Rectal smooth muscle tissue (tissue), 1 donor: ENCODE measurements around the gene SND1.

Source experiments
- H3K27ac ChIP-seq: one replicate; pipeline ENCODE4 v1.7.0; 2013; ENCODE audit warnings: low read depth, low read length, inconsistent platforms
- H3K27me3 ChIP-seq: one replicate; pipeline ENCODE4 v1.7.0; 2013; ENCODE audit warnings: low read length; ENCODE audit not compliant: control insufficient read depth, insufficient read depth
- H3K36me3 ChIP-seq: one replicate; pipeline ENCODE4 v1.7.0; 2013; ENCODE audit warnings: low read length; ENCODE audit not compliant: control insufficient read depth, insufficient read depth
- H3K4me1 ChIP-seq: one replicate; pipeline ENCODE4 v1.7.0; 2013; ENCODE audit warnings: low read length; ENCODE audit not compliant: control insufficient read depth, insufficient read depth
- H3K4me3 ChIP-seq: one replicate; pipeline ENCODE4 v1.7.0; 2013; ENCODE audit warnings: low read length
- H3K9ac ChIP-seq: one replicate; pipeline ENCODE4 v1.7.0; 2013; ENCODE audit warnings: low read length

Gene SND1

GRCh38 chr7:127678337-127678736 is 26.3 kb downstream of the SND1 start:
- H3K9ac ChIP-seq = no peak overlapping the region
- H3K36me3 ChIP-seq = no peaks in the 10 kb centered on the region
- H3K27ac ChIP-seq = no peak overlapping the region

GRCh38 chr7:127678947-127679346 is 27.0 kb downstream of the SND1 start:
- H3K27ac ChIP-seq = no peak overlapping the region

More at GRCh38 chr7:127678337-127678736, 26.3 kb downstream of the SND1 start:
- H3K4me3 ChIP-seq = no peak overlapping the region
- H3K27me3 ChIP-seq = no peaks in the 10 kb centered on the region
- H3K4me1 ChIP-seq = peaks cover 2% of the 10 kb centered on the region

GRCh38 chr7:127680983-127681382 is 29.0 kb downstream of the SND1 start:
- no peak overlapping the region for H3K9ac ChIP-seq
- peaks cover 2% of the 10 kb centered on the region for H3K4me1 ChIP-seq
- no peaks in the 10 kb centered on the region for H3K27me3 ChIP-seq
- H3K36me3 ChIP-seq = no peaks in the 10 kb centered on the region
- no peak overlapping the region for H3K4me3 ChIP-seq
- no peak overlapping the region for H3K27ac ChIP-seq

More at GRCh38 chr7:127678947-127679346, 27.0 kb downstream of the SND1 start:
- Histone ChIP-seq H3K36me3 (no peaks in the 10 kb centered on the region), H3K4me3 (no peak overlapping the region), H3K4me1 (peaks cover 2% of the 10 kb centered on the region), H3K9ac (no peak overlapping the region), H3K27me3 (no peaks in the 10 kb centered on the region)

GRCh38 chr7:127682140-127682539 is 30.1 kb downstream of the SND1 start:
- Histone ChIP-seq H3K4me1 (peaks cover 2% of the 10 kb centered on the region), H3K4me3 (no peak overlapping the region), H3K27ac (no peak overlapping the region), H3K36me3 (no peaks in the 10 kb centered on the region), H3K27me3 (no peaks in the 10 kb centered on the region), H3K9ac (no peak overlapping the region)

- H3K27me3 ChIP-seq = no peaks in the 10 kb centered on the region
- no peak overlapping the region for H3K9ac ChIP-seq
- no peak overlapping the region for H3K27ac ChIP-seq
- H3K36me3 ChIP-seq = no peaks in the 10 kb centered on the region
- H3K4me3 ChIP-seq = no peak overlapping the region
- no peaks in the 10 kb centered on the region for H3K4me1 ChIP-seq
Measured at GRCh38 chr7:127683776-127684681, 32.0 kb downstream of the SND1 start.

- Histone ChIP-seq H3K9ac (no peak overlapping the region), H3K27ac (no peak overlapping the region), H3K36me3 (no peaks in the 10 kb centered on the region), H3K27me3 (no peaks in the 10 kb centered on the region), H3K4me3 (no peak overlapping the region), H3K4me1 (no peaks in the 10 kb centered on the region)
Measured at GRCh38 chr7:127689194-127689772, 37.3 kb downstream of the SND1 start.

- Histone ChIP-seq H3K27me3 (no peaks in the 10 kb centered on the region), H3K9ac (no peak overlapping the region), H3K4me1 (no peaks in the 10 kb centered on the region), H3K27ac (no peak overlapping the region), H3K4me3 (no peak overlapping the region), H3K36me3 (peaks cover 4% of the 10 kb centered on the region)
Measured at GRCh38 chr7:127690337-127690736, 38.3 kb downstream of the SND1 start.

GRCh38 chr7:127690806-127691205 is 38.8 kb downstream of the SND1 start:
- Histone ChIP-seq H3K9ac (no peak overlapping the region), H3K4me3 (no peak overlapping the region), H3K27ac (no peak overlapping the region), H3K27me3 (no peaks in the 10 kb centered on the region), H3K36me3 (peaks cover 7% of the 10 kb centered on the region), H3K4me1 (no peaks in the 10 kb centered on the region)

GRCh38 chr7:127692200-127692599 is 40.2 kb downstream of the SND1 start:
- peaks cover 7% of the 10 kb centered on the region for H3K36me3 ChIP-seq
- no peak overlapping the region for H3K9ac ChIP-seq
- H3K4me3 ChIP-seq = no peak overlapping the region
- no peaks in the 10 kb centered on the region for H3K4me1 ChIP-seq
- no peaks in the 10 kb centered on the region for H3K27me3 ChIP-seq
- H3K27ac ChIP-seq = no peak overlapping the region

GRCh38 chr7:127699853-127700252 is 47.9 kb downstream of the SND1 start:
- H3K4me1 ChIP-seq = no peaks in the 10 kb centered on the region
- H3K27ac ChIP-seq = no peak overlapping the region
- H3K4me3 ChIP-seq = no peak overlapping the region
- no peak overlapping the region for H3K9ac ChIP-seq
- peaks cover 25% of the 10 kb centered on the region for H3K36me3 ChIP-seq
- no peaks in the 10 kb centered on the region for H3K27me3 ChIP-seq

GRCh38 chr7:127702052-127702652 is 50.2 kb downstream of the SND1 start:
- no peak overlapping the region for H3K4me3 ChIP-seq
- H3K4me1 ChIP-seq = no peaks in the 10 kb centered on the region
- H3K27ac ChIP-seq = no peak overlapping the region
- H3K36me3 ChIP-seq = peaks cover 18% of the 10 kb centered on the region
- no peak overlapping the region for H3K9ac ChIP-seq
- H3K27me3 ChIP-seq = no peaks in the 10 kb centered on the region

GRCh38 chr7:127702938-127703337 is 50.9 kb downstream of the SND1 start:
- Histone ChIP-seq H3K9ac (no peak overlapping the region), H3K4me3 (no peak overlapping the region), H3K27ac (no peak overlapping the region), H3K27me3 (no peaks in the 10 kb centered on the region), H3K36me3 (peaks cover 18% of the 10 kb centered on the region), H3K4me1 (no peaks in the 10 kb centered on the region)
